CD14-positive monocyte (primary cell): ENCODE data around the gene AXL. TPM values are rescaled to one million over a fixed set of nuclear protein-coding genes. Genes with fewer than 3 reads are reported as not detected.

Experiments
- DNase-seq, 3 donors: peaks; one replicate each; pipeline ENCODE4 v3.0.0-alpha.2; 2011 to 2022
- H2AFZ ChIP-seq: 2 replicates; pipeline ENCODE4 v1.6.0; 2012; ENCODE audit warnings: mild to moderate bottlenecking, low read depth, low read length, inconsistent platforms; ENCODE audit not compliant: insufficient read depth, poor library complexity, severe bottlenecking
- H3K27ac ChIP-seq, 2 donors: 1 replicate in 1 of 2; 2 replicates in 1 of 2; pipeline ENCODE4 v1.5.1; 2012 to 2013; ENCODE audit warnings: low read length in 2 of 2, control low read depth in 1 of 2, inconsistent platforms in 1 of 2, low read depth in 1 of 2, mild to moderate bottlenecking in 1 of 2
- H3K27me3 ChIP-seq, 2 donors: one replicate each; pipeline versions ENCODE4 v1.6.0 to v1.6.1; 2011 to 2013; ENCODE audit warnings: low read length in 2 of 2; ENCODE audit not compliant: control insufficient read depth in 2 of 2, insufficient read depth in 2 of 2
- H3K36me3 ChIP-seq, 2 donors: replicated peaks in 1 of 2; 1 replicate in 1 of 2; 2 replicates in 1 of 2; pipeline versions ENCODE4 v1.5.1 to v1.6.1; 2012 to 2013; ENCODE audit warnings: low read length in 2 of 2, control low read depth in 1 of 2, inconsistent platforms in 1 of 2, mild to moderate bottlenecking in 1 of 2; ENCODE audit not compliant: insufficient read depth in 2 of 2, control insufficient read depth in 1 of 2
- H3K4me1 ChIP-seq, 2 donors: 1 replicate in 1 of 2; 2 replicates in 1 of 2; pipeline versions ENCODE4 v1.5.1 to v1.6.1; 2012 to 2013; ENCODE audit warnings: low read length in 2 of 2, control low read depth in 1 of 2, inconsistent platforms in 1 of 2, mild to moderate bottlenecking in 1 of 2, moderate library complexity in 1 of 2; ENCODE audit not compliant: insufficient read depth in 2 of 2, control insufficient read depth in 1 of 2
- H3K4me2 ChIP-seq: replicated peaks from 2 replicates; pipeline ENCODE3; 2012; ENCODE audit warnings: low read length, moderate library complexity, mild to moderate bottlenecking; ENCODE audit not compliant: poor library complexity, severe bottlenecking; ENCODE audit errors: extremely low read depth
- H3K4me3 ChIP-seq, 3 experiments: fragments of 200-600 bp in 1 of 3; sonication (generic) in 1 of 3; replicated peaks in 1 of 3; 1 replicate in 2 of 3; 2 replicates in 1 of 3; pipeline ENCODE4 v1.5.1; 2011 to 2013; ENCODE audit warnings: low read length in 3 of 3, mild to moderate bottlenecking in 3 of 3, control low read depth in 2 of 3, low read depth in 2 of 3, inconsistent platforms in 1 of 3, moderate library complexity in 1 of 3
- H3K79me2 ChIP-seq: 2 replicates; pipeline ENCODE4 v1.6.0; 2012; ENCODE audit warnings: mild to moderate bottlenecking, control low read depth, inconsistent platforms, low read length, moderate library complexity; ENCODE audit not compliant: insufficient read depth
- H3K9ac ChIP-seq: 2 replicates; pipeline ENCODE4 v1.6.0; 2017; ENCODE audit warnings: low read length, mild to moderate bottlenecking; ENCODE audit not compliant: insufficient read depth, poor library complexity, severe bottlenecking
- H3K9me3 ChIP-seq, 2 donors: replicated peaks in 1 of 2; 1 replicate in 1 of 2; 2 replicates in 1 of 2; pipeline versions ENCODE4 v1.5.1 to v1.6.1; 2012 to 2013; ENCODE audit warnings: low read length in 2 of 2, control low read depth in 1 of 2; ENCODE audit not compliant: control insufficient read depth in 1 of 2, insufficient read depth in 1 of 2
- H4K20me1 ChIP-seq: 2 replicates; pipeline ENCODE4 v1.6.0; 2012; ENCODE audit warnings: mild to moderate bottlenecking, low read length, control low read depth, moderate library complexity; ENCODE audit not compliant: insufficient read depth
- H3K27ac Mint-ChIP-seq, 7 donors: one replicate each; pipeline ENCODE4 v1.8.0; 2020; ENCODE audit warnings: mild to moderate bottlenecking in 7 of 7, mixed read lengths in 7 of 7, moderate library complexity in 6 of 7, inconsistent platforms in 2 of 7
- H3K27me3 Mint-ChIP-seq, 3 donors: one replicate each; pipeline ENCODE4 v1.8.0; 2021 to 2022; ENCODE audit warnings: low read depth in 3 of 3, mild to moderate bottlenecking in 3 of 3, mixed read lengths in 3 of 3, moderate library complexity in 3 of 3, inconsistent platforms in 1 of 3
- H3K36me3 Mint-ChIP-seq, 2 donors: one replicate each; pipeline ENCODE4 v1.8.0; 2020; ENCODE audit warnings: mixed read lengths in 2 of 2, inconsistent platforms in 1 of 2, mild to moderate bottlenecking in 1 of 2
- H3K4me1 Mint-ChIP-seq: one replicate; pipeline ENCODE4 v1.8.0; 2020; ENCODE audit warnings: mild to moderate bottlenecking, mixed read lengths
- H3K4me3 Mint-ChIP-seq, 2 donors: one replicate each; pipeline ENCODE4 v1.8.0; 2020; ENCODE audit warnings: mild to moderate bottlenecking in 2 of 2, mixed read lengths in 2 of 2, moderate library complexity in 1 of 2
- H3K9me3 Mint-ChIP-seq, 7 donors: one replicate each; pipeline ENCODE4 v1.8.0; 2020 to 2022; ENCODE audit warnings: mixed read lengths in 7 of 7, mild to moderate bottlenecking in 6 of 7, moderate library complexity in 6 of 7, inconsistent platforms in 2 of 7
- CTCF ChIP-seq: fragments of 200-600 bp; IDR thresholded peaks from one replicate; pipeline ENCODE4 v1.8.0; 2022; ENCODE audit warnings: antibody characterized with exemption, mild to moderate bottlenecking
- WGBS: methylation state at CpG from one replicate; pipeline ENCODE4 v1.1.5; 2013; ENCODE audit warnings: missing lambda C conversion rate; ENCODE audit not compliant: insufficient coverage; 5-methylcytosine and 5-hydroxymethylcytosine counted together
- intact Hi-C, 2 donors: fragments of 100-400 bp; cut with micrococcal nuclease; formaldehyde crosslinking; loops; one replicate each; pipeline versions ENCODE4 v1.15.0 to v1.15.1; 2023
- polyA plus RNA-seq, 3 donors: library from polyadenylated mRNA; depleted of rRNA in 1 of 3; unstranded in 2 of 3; stranded (reverse) in 1 of 3; fragments of 300-500 nt in 2 of 3; fragments of >200 nt in 1 of 3; fragmentation: Illumina TruSeq in 2 of 3; gene quantifications; 1 replicate in 2 of 3; 2 replicates in 1 of 3; pipeline ENCODE4 v1.2.3, GENCODE V29; 2012 to 2021

Gene AXL
- polyA plus RNA-seq, 3 donors = 0.05 to 0.07 TPM; not detected in 1

GRCh38 chr19:41193430-41194156 lies 25.4 kb upstream of the AXL start:
- Histone ChIP-seq H3K27ac (peak overlapping the region in 1 of 2 donors; percentile 51), H3K27me3 (peaks cover 0 to 4% of the 10 kb centered on the region in 2 donors), H3K4me3 (peak overlapping the region; percentile 51 to 82 (median 54)), H3K79me2 (peaks cover 11% of the 10 kb centered on the region), H3K4me2 (peak overlapping the region; percentile 94), H2AFZ (peak overlapping the region; percentile 88), H3K9me3 (no peaks in the 10 kb centered on the region), H3K36me3 (peaks cover 3 to 9% of the 10 kb centered on the region in 2 donors), H3K9ac (peak overlapping the region; percentile 67), H4K20me1 (no peaks in the 10 kb centered on the region), H3K4me1 (peaks cover 51 to 56% of the 10 kb centered on the region in 2 donors)
- TF ChIP-seq CTCF = no peak
- 30% methylated on average over 10 of the region's 13 CpGs for WGBS
- peaks cover 4 to 27% (median 12%) of the 10 kb centered on the region in 3 donors for H3K27me3 Mint-ChIP-seq
- intact Hi-C loops = no loop called here
- H3K9me3 Mint-ChIP-seq = peaks cover 0 to 1% (median 0%) of the 10 kb centered on the region in 7 donors
- DNase-seq = no peak
- H3K4me3 Mint-ChIP-seq = peak overlapping the region; percentile 85 to 95
- peak overlapping the region; percentile 13 to 89 (median 76) for H3K27ac Mint-ChIP-seq
- peaks cover 49% of the 10 kb centered on the region for H3K4me1 Mint-ChIP-seq
- H3K36me3 Mint-ChIP-seq = peaks cover 7 to 18% of the 10 kb centered on the region in 2 donors

GRCh38 chr19:41194157-41194552 lies 24.9 kb upstream of the AXL start:
- Histone ChIP-seq H2AFZ (peak overlapping the region; percentile 88), H3K9ac (peak overlapping the region; percentile 67), H3K9me3 (no peaks in the 10 kb centered on the region), H4K20me1 (no peaks in the 10 kb centered on the region), H3K4me1 (peaks cover 51 to 56% of the 10 kb centered on the region in 2 donors), H3K4me3 (peak overlapping the region in 2 of 3 experiments; percentile 54 to 82), H3K36me3 (peaks cover 9 to 14% of the 10 kb centered on the region in 2 donors), H3K27me3 (peaks cover 0 to 4% of the 10 kb centered on the region in 2 donors), H3K79me2 (peaks cover 11% of the 10 kb centered on the region), H3K4me2 (peak overlapping the region; percentile 94), H3K27ac (peak overlapping the region; percentile 5 to 51)
- Mint-ChIP-seq H3K4me3 (peak overlapping the region; percentile 85 to 95), H3K4me1 (peaks cover 49% of the 10 kb centered on the region), H3K9me3 (peaks cover 0 to 1% (median 0%) of the 10 kb centered on the region in 7 donors), H3K27me3 (peaks cover 3 to 23% (median 12%) of the 10 kb centered on the region in 3 donors), H3K36me3 (peaks cover 13 to 23% of the 10 kb centered on the region in 2 donors), H3K27ac (peak overlapping the region; percentile 13 to 89 (median 70))
- peak in 2 of 3 donors; percentile 49 to 60 for DNase-seq
- TF ChIP-seq CTCF = no peak
- intact Hi-C loops = no loop called here
- 0% methylated on average over 2 of the region's 6 CpGs for WGBS
